ENCODE data around the gene CHCHD10.

DNA sequence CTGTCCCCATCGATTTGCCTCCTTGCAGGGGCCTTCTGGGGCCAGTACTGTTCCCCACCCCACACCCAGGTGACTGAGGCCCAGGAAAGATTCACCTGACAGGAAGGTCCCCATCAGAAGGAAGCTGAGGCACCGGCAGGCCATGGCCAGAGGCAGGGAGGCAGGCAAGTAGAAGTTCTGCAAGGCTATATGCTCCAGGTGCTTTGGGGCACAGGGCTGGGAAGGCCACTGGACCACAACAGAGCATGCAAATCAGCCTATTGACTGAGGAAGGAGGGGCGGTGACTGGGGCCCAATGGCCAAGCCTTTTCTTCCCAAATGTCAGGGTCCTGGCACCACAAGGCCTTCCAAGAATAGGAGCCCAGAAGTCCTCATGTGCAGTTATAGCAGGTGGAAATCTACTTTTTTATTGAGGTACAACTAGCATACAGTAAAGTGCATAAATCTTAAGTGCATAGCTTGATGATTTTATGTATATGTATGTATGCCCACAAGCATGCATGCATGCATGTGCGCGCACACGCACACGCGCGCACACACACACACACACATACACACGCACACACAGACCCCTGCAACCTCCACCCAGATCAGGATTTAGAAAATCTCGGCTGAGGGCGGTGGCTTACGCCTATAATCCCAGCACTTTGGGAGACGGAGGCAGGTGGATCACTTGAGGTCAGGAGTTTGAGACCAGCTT lies 13.4 kb downstream of the CHCHD10 start, which contains the start of gene VPREB3:
- TF ChIP-seq, protein P1, sequence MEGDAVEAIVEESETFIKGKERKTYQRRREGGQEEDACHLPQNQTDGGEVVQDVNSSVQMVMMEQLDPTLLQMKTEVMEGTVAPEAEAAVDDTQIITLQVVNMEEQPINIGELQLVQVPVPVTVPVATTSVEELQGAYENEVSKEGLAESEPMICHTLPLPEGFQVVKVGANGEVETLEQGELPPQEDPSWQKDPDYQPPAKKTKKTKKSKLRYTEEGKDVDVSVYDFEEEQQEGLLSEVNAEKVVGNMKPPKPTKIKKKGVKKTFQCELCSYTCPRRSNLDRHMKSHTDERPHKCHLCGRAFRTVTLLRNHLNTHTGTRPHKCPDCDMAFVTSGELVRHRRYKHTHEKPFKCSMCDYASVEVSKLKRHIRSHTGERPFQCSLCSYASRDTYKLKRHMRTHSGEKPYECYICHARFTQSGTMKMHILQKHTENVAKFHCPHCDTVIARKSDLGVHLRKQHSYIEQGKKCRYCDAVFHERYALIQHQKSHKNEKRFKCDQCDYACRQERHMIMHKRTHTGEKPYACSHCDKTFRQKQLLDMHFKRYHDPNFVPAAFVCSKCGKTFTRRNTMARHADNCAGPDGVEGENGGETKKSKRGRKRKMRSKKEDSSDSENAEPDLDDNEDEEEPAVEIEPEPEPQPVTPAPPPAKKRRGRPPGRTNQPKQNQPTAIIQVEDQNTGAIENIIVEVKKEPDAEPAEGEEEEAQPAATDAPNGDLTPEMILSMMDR (IDR thresholded peaks at IDR 0.05) = no peak
- TF ChIP-seq POLR2A (IDR thresholded peaks at IDR 0.05) = no peak

Data from right lobe of liver (tissue), 4 donors.